Naive thymus-derived CD4-positive, alpha-beta T cell (primary cell): ENCODE data around the gene HMCN1. TPM values are rescaled to one million over a fixed set of nuclear protein-coding genes. Genes with fewer than 3 reads are reported as not detected.
"Not testable (repeated sequence)": the region's sequence is repeated elsewhere in the genome, so short reads cannot be mapped to it uniquely, and the experiment has no call there.

Source experiments
- ATAC-seq: fragments of 150-1000 bp; cut with Tn5 transposase; 2 replicates; pipeline ENCODE4 v1.10.0; 2021; ENCODE audit warnings: mild to moderate bottlenecking, moderate library complexity
- CTCF ChIA-PET: fragments of 350-600 bp; sonication (Branson Sonifier 250); formaldehyde crosslinking; loops from one replicate; lab custom pipeline; 2021; ENCODE audit warnings: antibody characterized with exemption; lab: Charles Lee
- POLR2A ChIA-PET: fragments of 350-600 bp; sonication (Branson Sonifier 250); formaldehyde crosslinking; loops from one replicate; lab custom pipeline; 2021; ENCODE audit warnings: antibody characterized with exemption, inconsistent platforms; lab: Charles Lee
- DNase-seq, 9 donors: peaks; one replicate each; pipeline versions ENCODE4 v3.0.0 to v3.0.0-alpha.2; 2020 to 2022; ENCODE audit warnings: mixed read lengths in 1 of 9
- H3K27ac ChIP-seq: one replicate; pipeline ENCODE4 v1.7.0; 2013; ENCODE audit warnings: mild to moderate bottlenecking, low read depth, low read length, moderate library complexity
- H3K27me3 ChIP-seq, 2 donors: one replicate each; pipeline ENCODE4 v1.7.0; 2013; ENCODE audit warnings: low read length in 2 of 2, mild to moderate bottlenecking in 2 of 2, moderate library complexity in 2 of 2; ENCODE audit not compliant: control insufficient read depth in 2 of 2, insufficient read depth in 2 of 2
- H3K36me3 ChIP-seq, 3 experiments: 1 replicate in 2 of 3; 2 replicates in 1 of 3; pipeline ENCODE4 v1.7.0; 2013; ENCODE audit warnings: low read length in 3 of 3, mild to moderate bottlenecking in 3 of 3, moderate library complexity in 1 of 3; ENCODE audit not compliant: insufficient read depth in 3 of 3, control insufficient read depth in 2 of 3
- H3K4me1 ChIP-seq, 2 donors: one replicate each; pipeline ENCODE4 v1.7.0; 2013; ENCODE audit warnings: low read length in 2 of 2, mild to moderate bottlenecking in 2 of 2, moderate library complexity in 1 of 2; ENCODE audit not compliant: control insufficient read depth in 2 of 2, insufficient read depth in 2 of 2
- H3K4me3 ChIP-seq: 2 replicates; pipeline ENCODE4 v1.7.0; 2013; ENCODE audit warnings: mild to moderate bottlenecking, low read length
- H3K9me3 ChIP-seq, 3 experiments: 1 replicate in 2 of 3; 2 replicates in 1 of 3; pipeline ENCODE4 v1.7.0; 2013; ENCODE audit warnings: low read length in 3 of 3; ENCODE audit not compliant: control insufficient read depth in 2 of 3
- H3K27ac Mint-ChIP-seq, 9 donors: one replicate each; pipeline ENCODE4 v1.8.0; 2020 to 2022; ENCODE audit warnings: mixed read lengths in 9 of 9, mild to moderate bottlenecking in 8 of 9, moderate library complexity in 5 of 9, inconsistent platforms in 2 of 9
- H3K27me3 Mint-ChIP-seq, 5 donors: one replicate each; pipeline ENCODE4 v1.8.0; 2021 to 2022; ENCODE audit warnings: mixed read lengths in 5 of 5, mild to moderate bottlenecking in 1 of 5
- H3K36me3 Mint-ChIP-seq, 5 donors: one replicate each; pipeline ENCODE4 v1.8.0; 2020 to 2022; ENCODE audit warnings: mixed read lengths in 5 of 5, mild to moderate bottlenecking in 3 of 5, inconsistent platforms in 1 of 5
- H3K4me1 Mint-ChIP-seq, 7 donors: one replicate each; pipeline ENCODE4 v1.8.0; 2020 to 2022; ENCODE audit warnings: mixed read lengths in 7 of 7, mild to moderate bottlenecking in 3 of 7, inconsistent platforms in 1 of 7
- H3K4me3 Mint-ChIP-seq, 10 donors: one replicate each; pipeline ENCODE4 v1.8.0; 2020 to 2022; ENCODE audit warnings: mild to moderate bottlenecking in 10 of 10, mixed read lengths in 10 of 10, moderate library complexity in 6 of 10, inconsistent platforms in 2 of 10
- H3K9me3 Mint-ChIP-seq, 11 donors: one replicate each; pipeline ENCODE4 v1.8.0; 2020 to 2022; ENCODE audit warnings: mixed read lengths in 11 of 11, mild to moderate bottlenecking in 4 of 11, inconsistent platforms in 1 of 11, moderate library complexity in 1 of 11
- intact Hi-C, 2 donors: fragments of 100-400 bp; cut with micrococcal nuclease; formaldehyde crosslinking; loops; one replicate each; pipeline ENCODE4 v1.15.1; 2023
- polyA plus RNA-seq, 2 donors: library from polyadenylated mRNA; unstranded; fragments of 300-500 nt; fragmentation: Illumina TruSeq; gene quantifications; one replicate each; pipeline ENCODE4 v1.2.3, GENCODE V29; 2021
- total RNA-seq, 6 experiments: library from RNA in 5 of 6; stranded (reverse) in 5 of 6; gene quantifications; 1 replicate in 5 of 6; 2 replicates in 1 of 6; pipeline ENCODE4 v1.2.3 and lab custom pipeline; 2021 to 2026

The HMCN1 gene
- total and polyA plus RNA-seq, 7 experiments from 2014 or later = under 0.01 to 0.19 (median 0.16) TPM; not detected in 3

GRCh38 chr1:186175588-186175987 lies 441.4 kb downstream of the HMCN1 start:
- Mint-ChIP-seq H3K36me3 (no peaks in the 10 kb centered on the region), H3K4me1 (no peaks in the 10 kb centered on the region), H3K27me3 (peaks cover 11 to 29% (median 21%) of the 10 kb centered on the region in 5 donors), H3K9me3 (no peaks in the 10 kb centered on the region), H3K27ac (no peak overlapping the region), H3K4me3 (no peak overlapping the region)
- Histone ChIP-seq H3K9me3 (no peaks in the 10 kb centered on the region), H3K27me3 (no peaks in the 10 kb centered on the region), H3K4me1 (no peaks in the 10 kb centered on the region), H3K27ac (no peak overlapping the region), H3K4me3 (no peak overlapping the region), H3K36me3 (no peaks in the 10 kb centered on the region)
- intact Hi-C loops = no loop called here
- ChIA-PET POLR2A (no interaction called here), CTCF (interaction anchor here (0.6 kb wide), 1 partner anchor 1227 kb away, joined by 3 read pairs; no protein-coding TSS in a partner anchor)
- DNase-seq (no peak), ATAC-seq (no peak)

- no peaks in the 10 kb centered on the region for H3K36me3 Mint-ChIP-seq
- peaks cover 0 to under 1% (median 0%) of the 10 kb centered on the region in 7 donors for H3K4me1 Mint-ChIP-seq
- H3K27ac Mint-ChIP-seq = no peak overlapping the region
- ChIA-PET POLR2A (no interaction called here), CTCF (no interaction called here)
- Histone ChIP-seq H3K27ac (no peak overlapping the region), H3K4me3 (no peak overlapping the region), H3K27me3 (no peaks in the 10 kb centered on the region), H3K4me1 (no peaks in the 10 kb centered on the region), H3K9me3 (no peaks in the 10 kb centered on the region), H3K36me3 (no peaks in the 10 kb centered on the region)
- no peak for ATAC-seq
- H3K27me3 Mint-ChIP-seq = peaks cover 7 to 33% (median 29%) of the 10 kb centered on the region in 5 donors
- H3K4me3 Mint-ChIP-seq = no peak overlapping the region
- no peak for DNase-seq
- intact Hi-C loops = no loop called here
- H3K9me3 Mint-ChIP-seq = no peaks in the 10 kb centered on the region
Observed at GRCh38 chr1:186178426-186179043, 444.3 kb downstream of the HMCN1 start.

- Histone ChIP-seq H3K27me3 (no peaks in the 10 kb centered on the region), H3K4me3 (no peak overlapping the region), H3K9me3 (no peaks in the 10 kb centered on the region), H3K36me3 (no peaks in the 10 kb centered on the region), H3K4me1 (no peaks in the 10 kb centered on the region), H3K27ac (no peak overlapping the region)
- H3K27ac Mint-ChIP-seq = no peak overlapping the region
- H3K36me3 Mint-ChIP-seq = no peaks in the 10 kb centered on the region
- CTCF ChIA-PET = no interaction called here
- POLR2A ChIA-PET = no interaction called here
- peaks cover 0 to 7% (median 3%) of the 10 kb centered on the region in 7 donors for H3K4me1 Mint-ChIP-seq
- DNase-seq (no peak), ATAC-seq (no peak)
- H3K4me3 Mint-ChIP-seq = no peak overlapping the region
- H3K9me3 Mint-ChIP-seq = no peaks in the 10 kb centered on the region
- intact Hi-C loops = no loop called here
- H3K27me3 Mint-ChIP-seq = peaks cover 7 to 29% (median 24%) of the 10 kb centered on the region in 5 donors
Observed at GRCh38 chr1:186179231-186179630, 445.0 kb downstream of the HMCN1 start.

GRCh38 chr1:186183219-186183618 lies 449.0 kb downstream of the HMCN1 start:
- H3K36me3 ChIP-seq = no peaks in the 10 kb centered on the region
- no peaks in the 10 kb centered on the region for H3K9me3 Mint-ChIP-seq
- no peak overlapping the region for H3K27ac Mint-ChIP-seq
- DNase-seq = no peak
- H3K4me1 Mint-ChIP-seq = peaks cover 0 to 15% (median 4%) of the 10 kb centered on the region in 7 donors
- H3K36me3 Mint-ChIP-seq = no peaks in the 10 kb centered on the region
- POLR2A ChIA-PET = no interaction called here
- H3K4me1 ChIP-seq = no peaks in the 10 kb centered on the region
- no peak overlapping the region for H3K4me3 Mint-ChIP-seq
- H3K4me3 ChIP-seq = no peak overlapping the region
- H3K27me3 Mint-ChIP-seq = peaks cover 5 to 25% (median 21%) of the 10 kb centered on the region in 5 donors
- H3K9me3 ChIP-seq = no peaks in the 10 kb centered on the region
- ATAC-seq = peak; percentile 34
- intact Hi-C loops = no loop called here
- no peaks in the 10 kb centered on the region for H3K27me3 ChIP-seq
- no peak overlapping the region for H3K27ac ChIP-seq
- CTCF ChIA-PET = no interaction called here

- intact Hi-C loops = no loop called here
- peaks cover 5 to 22% (median 18%) of the 10 kb centered on the region in 5 donors for H3K27me3 Mint-ChIP-seq
- ChIA-PET POLR2A (no interaction called here), CTCF (no interaction called here)
- Histone ChIP-seq H3K27ac (no peak overlapping the region), H3K4me3 (no peak overlapping the region), H3K27me3 (no peaks in the 10 kb centered on the region), H3K9me3 (no peaks in the 10 kb centered on the region), H3K4me1 (no peaks in the 10 kb centered on the region), H3K36me3 (no peaks in the 10 kb centered on the region)
- H3K9me3 Mint-ChIP-seq = no peaks in the 10 kb centered on the region
- no peak for ATAC-seq
- H3K27ac Mint-ChIP-seq = no peak overlapping the region
- H3K4me1 Mint-ChIP-seq = peaks cover 0 to 19% (median 4%) of the 10 kb centered on the region in 7 donors
- DNase-seq = no peak
- no peak overlapping the region for H3K4me3 Mint-ChIP-seq
- H3K36me3 Mint-ChIP-seq = no peaks in the 10 kb centered on the region
Observed at GRCh38 chr1:186183970-186184628, 449.9 kb downstream of the HMCN1 start.

- H3K36me3 Mint-ChIP-seq, CTCF ChIA-PET, H3K9me3 Mint-ChIP-seq, H3K4me3 ChIP-seq, DNase-seq, intact Hi-C loops, H3K9me3 ChIP-seq, H3K27ac ChIP-seq, H3K4me3 Mint-ChIP-seq, ATAC-seq, POLR2A ChIA-PET, H3K36me3 ChIP-seq, H3K27me3 ChIP-seq, H3K4me1 ChIP-seq, H3K27ac Mint-ChIP-seq: not testable (repeated sequence)
- Mint-ChIP-seq H3K4me1 (peaks cover 0 to 19% (median 4%) of the 10 kb centered on the region in 7 donors), H3K27me3 (peaks cover 5 to 16% (median 13%) of the 10 kb centered on the region in 5 donors)
Observed at GRCh38 chr1:186186251-186186650, 452.1 kb downstream of the HMCN1 start.

GRCh38 chr1:186187601-186188000 lies 453.4 kb downstream of the HMCN1 start:
- Mint-ChIP-seq H3K4me3 (no peak overlapping the region), H3K27me3 (peaks cover 4 to 15% (median 9%) of the 10 kb centered on the region in 5 donors), H3K27ac (no peak overlapping the region), H3K4me1 (peaks cover 0 to 19% (median 4%) of the 10 kb centered on the region in 7 donors), H3K9me3 (no peaks in the 10 kb centered on the region), H3K36me3 (no peaks in the 10 kb centered on the region)
- peak; percentile 26 for ATAC-seq
- intact Hi-C loops = no loop called here
- DNase-seq = no peak
- H3K4me1 ChIP-seq = no peaks in the 10 kb centered on the region
- CTCF ChIA-PET = no interaction called here
- no peaks in the 10 kb centered on the region for H3K27me3 ChIP-seq
- H3K9me3 ChIP-seq = no peaks in the 10 kb centered on the region
- H3K36me3 ChIP-seq = no peaks in the 10 kb centered on the region
- H3K27ac ChIP-seq = no peak overlapping the region
- no peak overlapping the region for H3K4me3 ChIP-seq
- POLR2A ChIA-PET = no interaction called here
